NT2/D1 (cell line): ENCODE measurements around the gene ECM1.
A peak's percentile ranks its signal among the peaks of the same experiment; 100 is the strongest.

ENCODE experiments used
- DNase-seq: peaks from one replicate; pipeline ENCODE4 v3.0.0-alpha.2; 2011; ENCODE audit warnings: low read depth, low spot score
- H3K27me3 ChIP-seq: 2 replicates; pipeline ENCODE4 v1.6.0; 2011; ENCODE audit warnings: mild to moderate bottlenecking; ENCODE audit not compliant: insufficient read length, insufficient read depth
- H3K36me3 ChIP-seq: 2 replicates; pipeline ENCODE4 v1.6.1; 2011; ENCODE audit warnings: mild to moderate bottlenecking, low read length, mixed read lengths; ENCODE audit not compliant: insufficient read depth, insufficient read length
- H3K4me1 ChIP-seq: 2 replicates; pipeline ENCODE4 v1.5.1; 2011; ENCODE audit not compliant: insufficient read depth, insufficient read length
- H3K4me3 ChIP-seq: 2 replicates; pipeline ENCODE4 v1.5.1; 2011; ENCODE audit warnings: low read depth; ENCODE audit not compliant: insufficient read length
- H3K9ac ChIP-seq: 2 replicates; pipeline ENCODE4 v1.6.0; 2011; ENCODE audit warnings: low read depth; ENCODE audit not compliant: insufficient read length
- H3K9me3 ChIP-seq: 2 replicates; pipeline ENCODE4 v1.5.1; 2011; ENCODE audit warnings: mild to moderate bottlenecking, low read length; ENCODE audit not compliant: insufficient read depth
- SUZ12 ChIP-seq: IDR thresholded peaks from 2 replicates; pipeline ENCODE4 v1.6.1; 2011; ENCODE audit not compliant: insufficient read length, insufficient read depth; ENCODE audit errors: extremely low read depth
- YY1 ChIP-seq: IDR thresholded peaks from 2 replicates; pipeline ENCODE4 v1.6.1; 2011; ENCODE audit not compliant: insufficient read length, insufficient read depth
- ZNF274 ChIP-seq: IDR thresholded peaks from 2 replicates; pipeline ENCODE4 v1.6.1; 2011; ENCODE audit warnings: mild to moderate bottlenecking, low read depth, low read length

Gene ECM1

DNA sequence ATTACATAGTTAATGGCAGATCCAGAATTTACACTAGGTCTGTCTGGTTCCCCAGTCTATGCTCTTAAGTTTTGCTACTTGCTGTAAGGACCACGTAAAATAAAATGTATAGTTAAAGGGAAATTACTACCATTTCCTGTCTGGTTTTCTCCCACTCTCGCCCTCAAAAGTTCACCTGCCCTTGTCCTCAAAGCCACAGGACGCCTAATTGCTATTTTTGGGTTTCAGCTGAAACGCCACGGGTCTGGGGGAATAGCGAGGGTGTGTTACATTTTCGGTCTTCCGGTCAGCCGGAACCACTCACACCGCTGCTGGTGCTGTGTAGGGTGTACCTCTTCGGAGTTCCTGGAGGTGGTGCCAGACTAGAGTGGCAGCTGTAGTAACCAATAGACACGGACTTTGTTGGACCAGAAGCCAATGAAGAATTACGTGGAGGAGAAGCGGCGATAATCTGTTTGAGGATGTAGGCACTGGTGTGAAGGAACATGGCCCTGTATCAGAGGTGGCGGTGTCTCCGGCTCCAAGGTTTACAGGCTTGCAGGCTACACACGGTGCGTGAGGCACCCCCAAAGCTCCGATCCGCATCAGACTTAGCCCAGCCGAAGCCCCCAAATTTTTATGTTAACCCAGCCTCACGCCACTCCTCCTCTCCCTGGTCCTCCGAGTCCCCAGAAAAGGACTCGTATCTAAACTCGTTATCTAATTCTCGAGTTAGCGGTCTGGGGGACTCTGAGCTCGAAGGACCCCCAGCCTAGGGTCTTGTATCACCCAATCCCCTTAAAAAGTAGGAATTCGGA, 20.7 kb upstream of the ECM1 start, which contains the start of gene TARS2:
TARS2 (plus strand) TSS at position 454 of the 797 bp plus-strand sequence; CDS start at position 486, 32 bp downstream.
- DNase-seq = peak; percentile 100
- Histone ChIP-seq H3K4me1 (no peaks in the 10 kb centered on the region), H3K4me3 (peak within 1 kb of the TSS; percentile 87), H3K9ac (peak within 1 kb of the TSS; percentile 94), H3K9me3 (no peaks in the 10 kb centered on the region), H3K36me3 (peaks cover 33% of the 10 kb centered on the region), H3K27me3 (no peaks in the 10 kb centered on the region)
- peak; percentile 64 for TF ChIP-seq YY1
- TF ChIP-seq ZNF274 = no peak

GRCh38 chr1:150487763-150488115, 20.2 kb upstream of the ECM1 start:
- no peaks in the 10 kb centered on the region for H3K27me3 ChIP-seq
- H3K9me3 ChIP-seq = no peaks in the 10 kb centered on the region
- no peak for DNase-seq
- TF ChIP-seq SUZ12 = no peak
- TF ChIP-seq ZNF274 = no peak
- TF ChIP-seq YY1 = no peak
- peak overlapping the region; percentile 94 for H3K9ac ChIP-seq
- no peaks in the 10 kb centered on the region for H3K4me1 ChIP-seq
- peaks cover 38% of the 10 kb centered on the region for H3K36me3 ChIP-seq
- H3K4me3 ChIP-seq = peak overlapping the region; percentile 87

DNA sequence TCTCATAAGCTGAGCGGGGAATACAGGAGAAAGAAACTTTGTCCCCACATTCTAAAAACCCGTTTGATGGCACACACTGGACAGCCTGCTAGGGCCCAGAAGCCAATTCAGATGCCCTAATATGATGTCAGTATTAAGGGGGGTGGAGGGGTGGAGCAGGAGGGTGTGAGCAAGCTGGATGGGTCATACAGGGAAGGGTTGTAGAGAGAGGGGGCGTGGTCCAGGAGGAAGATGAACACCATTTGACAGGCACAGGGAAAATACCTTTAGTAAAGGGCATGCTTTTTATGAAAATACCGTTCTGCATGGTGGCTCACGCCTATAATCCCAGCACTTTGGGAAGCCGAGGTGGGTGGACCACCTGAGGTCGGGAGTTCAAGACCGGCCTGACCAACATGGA, 14.7 kb upstream of the ECM1 start:
- H3K36me3 ChIP-seq = peaks cover 75% of the 10 kb centered on the region
- H3K4me3 ChIP-seq = no peak overlapping the region
- H3K9me3 ChIP-seq = no peaks in the 10 kb centered on the region
- no peaks in the 10 kb centered on the region for H3K4me1 ChIP-seq
- no peak overlapping the region for H3K9ac ChIP-seq
- no peaks in the 10 kb centered on the region for H3K27me3 ChIP-seq
- no peak for DNase-seq
- TF ChIP-seq YY1 = no peak
- no peak for TF ChIP-seq ZNF274
- no peak for TF ChIP-seq SUZ12

- no peak overlapping the region for H3K9ac ChIP-seq
- H3K9me3 ChIP-seq = no peaks in the 10 kb centered on the region
- DNase-seq = no peak
- H3K4me1 ChIP-seq = no peaks in the 10 kb centered on the region
- no peak overlapping the region for H3K4me3 ChIP-seq
- no peak for TF ChIP-seq SUZ12
- TF ChIP-seq ZNF274 = no peak
- TF ChIP-seq YY1 = no peak
- H3K36me3 ChIP-seq = peaks cover 71% of the 10 kb centered on the region
- H3K27me3 ChIP-seq = no peaks in the 10 kb centered on the region
These were observed 9.6 kb upstream of the ECM1 start for GRCh38 chr1:150498342-150498741.

- TF ChIP-seq SUZ12 (no peak), ZNF274 (no peak), YY1 (no peak)
These were observed 2.5 kb upstream of the ECM1 start for GRCh38 chr1:150505431-150505830.

DNA sequence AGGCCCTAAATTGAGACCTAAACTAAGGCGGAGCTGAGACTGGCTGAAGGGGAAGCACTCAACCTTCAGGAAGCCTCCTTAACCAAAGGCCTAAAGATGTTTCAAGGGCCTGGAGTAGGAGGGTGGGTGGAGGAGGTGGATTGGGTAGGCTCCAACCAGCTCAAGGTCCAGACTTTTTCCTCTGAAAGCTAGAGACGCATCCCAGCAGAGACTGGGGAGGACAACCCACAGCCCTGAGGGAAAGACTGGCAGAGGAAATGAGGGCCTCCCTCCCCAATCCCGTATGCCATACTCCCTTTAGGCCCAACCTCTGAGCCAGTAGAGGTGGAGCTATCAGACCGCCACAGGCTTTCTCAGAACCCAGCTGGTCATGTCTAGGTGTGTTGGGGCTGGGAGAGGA, 1.1 kb downstream of the ECM1 start:
- DNase-seq = no peak
- Histone ChIP-seq H3K4me3 (no peak overlapping the region), H3K9ac (no peak overlapping the region), H3K9me3 (no peaks in the 10 kb centered on the region), H3K36me3 (peaks cover 94% of the 10 kb centered on the region), H3K27me3 (no peaks in the 10 kb centered on the region), H3K4me1 (peaks cover 22% of the 10 kb centered on the region)
- no peak for TF ChIP-seq ZNF274

More at GRCh38 chr1:150505431-150505830, 2.5 kb upstream of the ECM1 start:
- H3K9me3 ChIP-seq = no peaks in the 10 kb centered on the region
- peaks cover 80% of the 10 kb centered on the region for H3K36me3 ChIP-seq
- H3K4me3 ChIP-seq = no peak overlapping the region
- peaks cover 22% of the 10 kb centered on the region for H3K4me1 ChIP-seq
- no peaks in the 10 kb centered on the region for H3K27me3 ChIP-seq
- H3K9ac ChIP-seq = no peak overlapping the region
- DNase-seq = no peak

- no peaks in the 10 kb centered on the region for H3K9me3 ChIP-seq
- H3K27me3 ChIP-seq = no peaks in the 10 kb centered on the region
- peaks cover 74% of the 10 kb centered on the region for H3K36me3 ChIP-seq
- no peak overlapping the region for H3K4me3 ChIP-seq
- DNase-seq = no peak
- no peak overlapping the region for H3K9ac ChIP-seq
- H3K4me1 ChIP-seq = peaks cover 20% of the 10 kb centered on the region
- TF ChIP-seq ZNF274 = no peak
These were observed 3.6 kb downstream of the ECM1 start for GRCh38 chr1:150511551-150511950.

DNA sequence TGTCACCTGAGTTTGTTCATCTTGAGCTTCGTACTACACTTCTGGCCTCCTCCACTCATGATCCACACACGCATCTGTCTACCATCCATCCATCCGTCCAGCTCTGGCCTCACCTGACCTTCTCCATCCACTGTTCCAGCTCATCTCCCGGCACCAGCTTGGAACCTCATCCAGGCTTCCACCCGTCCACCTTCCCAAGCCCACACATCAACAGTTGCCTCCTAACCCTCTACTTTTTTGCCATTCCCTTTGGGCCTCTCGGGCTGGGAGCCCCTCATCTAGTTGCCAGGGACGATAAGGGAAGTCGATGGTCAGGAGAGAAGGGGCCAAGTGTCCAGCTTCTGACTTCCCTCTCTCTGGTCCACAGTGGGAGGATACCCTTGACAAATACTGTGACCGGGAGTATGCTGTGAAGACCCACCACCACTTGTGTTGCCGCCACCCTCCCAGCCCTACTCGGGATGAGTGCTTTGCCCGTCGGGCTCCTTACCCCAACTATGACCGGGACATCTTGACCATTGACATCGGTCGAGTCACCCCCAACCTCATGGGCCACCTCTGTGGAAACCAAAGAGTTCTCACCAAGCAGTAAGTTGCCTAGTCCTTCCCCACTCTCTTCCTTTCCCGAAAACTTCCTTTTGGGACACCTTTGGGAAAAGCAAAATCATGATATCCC, 4.2 kb downstream of the ECM1 start:
- H3K9me3 ChIP-seq = no peaks in the 10 kb centered on the region
- H3K9ac ChIP-seq = no peak overlapping the region
- DNase-seq = no peak
- H3K36me3 ChIP-seq = peaks cover 68% of the 10 kb centered on the region
- no peak for TF ChIP-seq ZNF274
- no peak for TF ChIP-seq SUZ12
- no peak for TF ChIP-seq YY1
- H3K4me1 ChIP-seq = peaks cover 20% of the 10 kb centered on the region
- no peak overlapping the region for H3K4me3 ChIP-seq
- H3K27me3 ChIP-seq = no peaks in the 10 kb centered on the region
